HG03103 (cell line): ENCODE data around the gene URB1.
"Not testable (repeated sequence)": the region's sequence is repeated elsewhere in the genome, so short reads cannot be mapped to it uniquely, and the experiment has no call there.

ENCODE experiments used
- ATAC-seq: cut with Tn5 transposase; IDR thresholded peaks from one replicate; pipeline ENCODE4 v1.9.1; 2021; ENCODE audit warnings: low read depth; ENCODE audit not compliant: unreplicated experiment

Gene URB1

GRCh38 chr21:32392880-32393676 is at the start of gene URB1:
URB1 (minus strand) TSS chr21:32393012; CDS start chr21:32392910, 102 bp downstream.
- peak; percentile 95 for ATAC-seq

- no peak for ATAC-seq
Observed at GRCh38 chr21:32437729-32438128, 44.9 kb upstream of the URB1 start.

GRCh38 chr21:32432982-32433660 is 40.3 kb upstream of the URB1 start:
- not testable (repeated sequence) for ATAC-seq

GRCh38 chr21:32427958-32428623 is 35.3 kb upstream of the URB1 start:
- ATAC-seq: no peak

- no peak for ATAC-seq
Observed at GRCh38 chr21:32426592-32427051, 33.8 kb upstream of the URB1 start.

- no peak for ATAC-seq
Observed at GRCh38 chr21:32426066-32426465, 33.3 kb upstream of the URB1 start.

- ATAC-seq: no peak
Observed at GRCh38 chr21:32425628-32426027, 32.8 kb upstream of the URB1 start.

GRCh38 chr21:32424674-32425073 is 31.9 kb upstream of the URB1 start:
- ATAC-seq: no peak

GRCh38 chr21:32424191-32424535 is 31.4 kb upstream of the URB1 start:
- ATAC-seq: no peak

GRCh38 chr21:32423320-32424190 is 30.7 kb upstream of the URB1 start:
- ATAC-seq: no peak

GRCh38 chr21:32422064-32422463 is 29.3 kb upstream of the URB1 start:
- ATAC-seq: no peak

- ATAC-seq: no peak
Observed at GRCh38 chr21:32418146-32418545, 25.3 kb upstream of the URB1 start.

- ATAC-seq: no peak
Observed at GRCh38 chr21:32415451-32416398, 22.9 kb upstream of the URB1 start.

GRCh38 chr21:32414579-32415358 is 22.0 kb upstream of the URB1 start:
- ATAC-seq: no peak

GRCh38 chr21:32413697-32414578 is 21.1 kb upstream of the URB1 start:
- no peak for ATAC-seq

GRCh38 chr21:32413015-32413504 is 20.2 kb upstream of the URB1 start:
- ATAC-seq: no peak

GRCh38 chr21:32412162-32413014 is 19.6 kb upstream of the URB1 start, which contains the start of gene EVA1C:
EVA1C (plus strand) TSS chr21:32412706; CDS start chr21:32412854, 148 bp downstream.
- no peak for ATAC-seq
